K562 treated with DMSO at 1 percent for 48 hours (cell line): ENCODE results near the gene KLF17. TPM values are rescaled to one million over a fixed set of nuclear protein-coding genes. Genes with fewer than 3 reads are reported as not detected.

Source experiments
- total RNA-seq: library from RNA; unstranded; fragments of 300-600 nt; gene quantifications from 2 replicates; pipeline ENCODE4 v1.2.3, GENCODE V29; 2022; ENCODE audit warnings: low replicate concordance; ENCODE audit errors: extremely low read depth

The KLF17 gene
- not detected in 2 replicates for total RNA-seq

GRCh38 chr1:44118682-44119081 is at the start of gene KLF17:
KLF17 (plus strand) TSS chr1:44118821; CDS start chr1:44118908, 87 bp downstream.

GRCh38 chr1:44141531-44141930 is 22.9 kb downstream of the KLF17 start, which contains the start of gene KLF18:
KLF18 (minus strand) TSS chr1:44141631; CDS start chr1:44141631, 0 bp downstream.

Other genes starting within 250 kb of the KLF17 start
- not detected in 2 replicates for gene ARTN, start 185.0 kb upstream of the KLF17 start, total RNA-seq
- 93.2 TPM in 1 of 2 replicates, not detected in the other for gene IPO13, start 171.9 kb upstream of the KLF17 start, total RNA-seq
- not detected in 2 replicates for gene DPH2, start 148.8 kb upstream of the KLF17 start, total RNA-seq
- gene ATP6V0B, start 143.9 kb upstream of the KLF17 start, total RNA-seq = 748 TPM in 1 of 2 replicates, not detected in the other
- not detected in 2 replicates for gene B4GALT2, start 139.6 kb upstream of the KLF17 start, total RNA-seq
- gene CCDC24, start 127.2 kb upstream of the KLF17 start, total RNA-seq = not detected in 2 replicates
- not detected in 2 replicates for gene SLC6A9, start 87.4 kb upstream of the KLF17 start, total RNA-seq
- gene KLF18, start 22.8 kb downstream of the KLF17 start, total RNA-seq = not detected in 2 replicates
- gene DMAP1, start 94.7 kb downstream of the KLF17 start, total RNA-seq = not detected in 2 replicates
- 248 TPM in 1 of 2 replicates, not detected in the other for gene ERI3, start 236.4 kb downstream of the KLF17 start, total RNA-seq